Fibroblast of skin of left biceps (primary cell): Measurements from ENCODE around the gene CPT1B.
"Not testable (repeated sequence)": the region's sequence is repeated elsewhere in the genome, so short reads cannot be mapped to it uniquely, and the experiment has no call there.

ENCODE experiments used
- DNase-seq, 2 experiments: peaks; one replicate each; pipeline ENCODE4 v3.0.0-alpha.2; 2013; ENCODE audit warnings: low read depth in 2 of 2

CPT1B gene

DNA sequence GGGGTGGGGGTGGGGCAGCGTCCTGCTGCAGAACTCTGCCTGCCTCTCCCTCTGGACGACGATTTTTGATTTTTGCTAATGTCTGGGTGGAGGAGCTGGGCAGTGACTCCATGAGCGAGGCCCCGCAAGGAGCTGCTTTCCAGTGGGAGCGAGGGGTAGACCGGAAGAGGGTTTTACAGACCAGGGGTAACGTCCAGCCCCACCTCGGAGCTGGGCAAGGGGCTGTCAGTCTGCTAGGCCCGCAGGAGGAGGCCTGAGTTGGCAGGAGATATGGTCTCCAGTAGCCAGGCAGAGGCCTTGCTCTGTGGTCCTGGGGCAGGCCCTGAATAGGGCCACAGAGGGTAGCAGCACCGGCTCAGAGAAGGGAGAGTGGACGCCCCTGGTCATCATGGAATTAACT lies 31.4 kb upstream of the CPT1B start:
- no peak for DNase-seq

DNA sequence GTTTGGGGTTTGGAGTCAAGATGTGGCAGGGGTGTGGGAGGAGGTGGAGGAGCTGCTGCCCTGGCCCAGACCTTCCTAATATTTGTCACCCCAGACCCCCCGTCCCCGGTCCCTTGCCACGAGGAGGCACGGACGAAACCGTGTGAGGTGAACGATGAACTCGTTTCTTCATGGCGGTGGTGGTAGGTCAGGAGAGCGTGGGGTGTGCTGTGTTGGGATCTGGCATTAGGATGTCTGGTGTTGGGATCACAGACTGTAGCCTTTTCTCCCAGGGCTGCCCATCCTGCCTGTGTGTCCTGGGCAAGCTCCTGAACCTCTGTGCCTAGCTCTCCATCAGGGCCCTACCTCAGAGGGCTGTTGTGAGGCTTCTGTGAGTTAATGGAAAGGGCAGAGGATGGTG lies 30.8 kb upstream of the CPT1B start:
- DNase-seq = no peak

DNA sequence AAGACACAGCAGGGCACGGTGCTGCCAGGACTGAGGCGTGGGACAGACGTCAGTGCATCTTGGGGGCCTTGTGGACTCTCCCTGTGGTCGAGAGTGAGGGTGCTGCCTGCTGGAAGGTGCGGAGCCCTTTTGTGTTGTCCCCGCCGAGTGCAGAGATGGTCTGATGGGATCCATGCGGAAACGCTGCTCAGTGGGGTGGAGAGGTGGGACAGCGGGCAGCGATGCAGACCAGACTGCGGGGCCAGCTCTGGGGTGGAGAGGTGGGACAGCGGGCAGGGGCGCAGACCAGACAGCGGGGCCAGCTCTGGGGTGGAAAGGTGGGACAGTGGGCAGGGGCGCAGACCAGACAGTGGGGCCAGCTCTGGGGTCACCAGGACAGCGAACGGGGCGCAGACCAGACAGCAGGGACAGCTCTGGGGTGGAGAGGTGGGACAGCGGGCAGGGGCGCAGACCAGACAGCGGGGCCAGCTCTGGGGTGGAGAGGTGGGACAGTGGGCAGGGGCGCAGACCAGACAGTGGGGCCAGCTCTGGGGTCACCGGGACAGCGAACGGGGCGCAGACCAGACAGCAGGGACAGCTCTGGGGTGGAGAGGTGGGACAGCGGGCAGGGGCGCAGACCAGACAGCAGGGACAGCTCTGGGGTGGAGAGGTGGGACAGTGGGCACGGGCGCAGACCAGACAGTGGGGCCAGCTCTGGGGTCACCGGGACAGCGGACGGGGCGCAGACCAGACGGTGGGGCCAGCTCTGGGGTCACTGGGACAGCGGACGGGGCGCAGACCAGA lies 30.0 kb upstream of the CPT1B start:
- DNase-seq = not testable (repeated sequence)

DNA sequence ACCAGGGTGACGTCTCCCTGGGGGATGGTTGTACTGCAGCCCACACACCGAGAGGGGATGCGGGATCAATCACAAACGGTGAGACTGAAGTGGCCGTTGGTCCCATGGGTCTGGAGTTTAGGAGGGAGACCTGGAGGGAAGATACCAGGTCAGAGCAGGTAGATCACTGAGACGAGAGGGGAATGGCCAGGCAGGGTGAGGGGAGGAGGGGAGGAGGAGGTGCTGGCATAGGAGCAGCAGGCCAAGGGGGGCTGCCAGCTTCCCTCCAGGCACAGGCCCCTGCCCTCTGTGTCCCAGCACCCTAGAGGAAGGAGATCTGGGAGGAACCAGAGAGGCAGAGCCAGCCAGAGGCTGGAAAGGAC lies 29.4 kb upstream of the CPT1B start:
- DNase-seq = no peak

DNA sequence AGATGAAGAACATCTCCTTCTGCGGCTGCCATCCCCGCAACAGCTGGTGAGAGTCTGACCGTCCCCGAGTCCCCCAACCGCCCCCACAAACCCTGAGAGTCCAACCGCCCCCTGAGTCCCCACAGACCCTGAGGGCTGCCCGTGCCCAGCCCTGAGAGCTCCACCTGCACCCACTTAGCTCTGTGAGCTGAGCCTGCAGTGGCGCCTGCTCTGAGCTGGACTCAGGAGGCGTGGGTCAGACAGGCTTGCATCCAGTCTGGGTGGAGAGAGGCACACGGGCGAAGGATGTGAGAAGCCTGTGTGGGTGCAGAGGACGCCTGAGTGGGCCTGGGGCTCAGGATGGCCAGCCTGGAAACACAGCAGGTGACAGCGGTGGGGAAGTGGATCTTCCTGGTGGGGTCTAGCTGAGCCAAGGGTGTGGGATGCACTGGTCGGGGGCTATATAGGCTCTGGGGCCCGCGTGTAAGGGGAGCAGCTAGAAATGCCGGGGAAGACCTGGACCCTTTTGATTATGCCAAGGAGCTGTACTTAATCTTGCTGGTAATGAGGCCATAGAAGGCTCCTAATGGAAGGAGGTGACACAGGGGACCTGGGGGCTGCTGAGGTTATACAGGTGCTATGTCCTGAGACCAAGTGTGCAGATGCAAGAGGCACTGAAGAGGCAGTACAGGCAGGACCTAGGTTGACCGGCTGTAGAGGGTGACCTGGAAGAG lies 28.9 kb upstream of the CPT1B start:
- no peak for DNase-seq

DNA sequence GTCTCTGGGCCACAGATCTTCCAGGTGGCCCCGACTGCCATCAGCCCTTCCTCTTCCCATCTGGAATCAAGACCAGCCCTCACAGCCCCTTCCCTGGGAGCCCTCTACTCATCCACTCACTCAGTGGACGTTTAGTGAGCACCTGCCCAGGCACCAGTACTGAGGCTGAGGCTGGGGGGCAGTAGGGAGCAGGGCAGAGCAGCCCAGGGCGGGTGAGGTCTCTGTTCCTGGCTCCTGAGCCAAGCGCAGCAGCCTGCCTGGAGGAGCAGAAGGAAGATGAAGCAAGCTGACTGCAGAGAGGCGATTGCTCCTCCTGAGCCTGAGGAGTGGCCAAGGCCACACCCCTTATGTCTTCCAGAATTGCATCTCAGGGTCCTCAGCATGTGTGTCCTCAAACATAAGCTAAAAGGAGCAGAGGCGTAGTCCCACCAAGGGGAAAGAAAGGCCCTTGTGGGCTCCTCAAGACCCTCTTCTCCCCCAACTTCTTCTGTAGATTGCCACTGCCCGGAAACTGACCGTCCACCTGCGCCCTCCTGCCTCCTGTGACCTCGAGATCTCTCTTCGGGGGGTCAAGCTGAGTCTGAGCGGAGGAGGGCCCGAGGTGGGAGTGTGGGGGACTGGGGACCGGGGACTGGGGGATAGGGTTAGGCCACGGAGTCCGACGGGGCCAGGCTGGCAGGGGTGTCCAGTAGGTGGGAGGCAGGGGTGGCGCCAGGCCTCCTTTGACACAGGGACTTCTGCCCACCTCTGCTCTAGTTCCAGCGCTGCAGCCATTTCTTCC lies 28.1 kb upstream of the CPT1B start:
- no peak for DNase-seq

DNA sequence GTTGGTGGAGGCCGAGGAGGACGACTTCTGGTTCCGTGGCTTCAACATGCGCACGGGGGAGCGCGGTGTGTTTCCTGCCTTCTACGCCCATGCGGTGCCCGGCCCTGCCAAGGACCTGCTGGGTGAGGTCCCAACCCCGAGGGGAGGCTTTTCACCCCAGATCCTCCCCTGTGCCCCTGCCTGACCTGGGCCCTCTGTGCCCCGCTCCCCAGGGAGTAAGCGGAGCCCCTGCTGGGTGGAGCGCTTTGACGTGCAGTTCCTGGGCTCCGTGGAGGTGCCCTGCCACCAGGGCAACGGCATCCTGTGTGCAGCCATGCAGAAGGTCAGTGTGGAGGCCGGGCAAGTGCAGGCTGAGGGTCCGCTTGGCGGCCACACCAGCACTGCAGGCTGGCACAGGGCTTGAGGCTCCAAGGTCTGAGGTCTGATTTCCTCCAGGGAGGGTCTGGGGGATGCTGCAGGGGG lies 27.4 kb upstream of the CPT1B start:
- DNase-seq = no peak

DNA sequence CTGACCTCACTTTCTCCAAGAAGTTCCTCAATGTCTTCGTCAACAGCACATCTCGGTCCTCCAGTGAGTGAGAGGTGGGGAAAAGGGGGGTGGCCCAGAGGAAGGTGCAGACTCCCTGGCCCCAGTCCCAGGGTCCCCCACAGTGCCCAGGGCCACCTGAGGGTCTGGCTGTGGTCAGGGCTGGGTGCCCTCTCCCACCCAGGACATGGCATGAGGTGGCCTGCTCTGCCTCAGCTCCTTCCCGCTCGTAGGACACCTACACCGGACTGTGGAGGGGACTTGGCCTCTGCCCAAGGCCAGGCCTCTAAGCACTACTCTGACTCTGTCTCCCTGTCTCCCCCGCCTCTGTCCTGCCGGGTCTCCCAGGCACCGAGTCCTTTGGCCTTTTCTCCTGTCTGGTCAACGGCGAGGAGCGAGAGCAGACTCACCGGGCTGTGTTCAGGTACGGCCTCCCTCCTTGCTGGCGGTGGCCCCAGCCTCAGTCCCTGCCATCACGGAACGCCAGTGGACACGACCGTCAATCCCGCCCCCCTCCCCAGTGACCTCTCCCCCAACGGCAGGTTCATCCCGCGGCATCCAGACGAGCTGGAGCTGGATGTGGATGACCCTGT lies 26.9 kb upstream of the CPT1B start:
- no peak for DNase-seq

DNA sequence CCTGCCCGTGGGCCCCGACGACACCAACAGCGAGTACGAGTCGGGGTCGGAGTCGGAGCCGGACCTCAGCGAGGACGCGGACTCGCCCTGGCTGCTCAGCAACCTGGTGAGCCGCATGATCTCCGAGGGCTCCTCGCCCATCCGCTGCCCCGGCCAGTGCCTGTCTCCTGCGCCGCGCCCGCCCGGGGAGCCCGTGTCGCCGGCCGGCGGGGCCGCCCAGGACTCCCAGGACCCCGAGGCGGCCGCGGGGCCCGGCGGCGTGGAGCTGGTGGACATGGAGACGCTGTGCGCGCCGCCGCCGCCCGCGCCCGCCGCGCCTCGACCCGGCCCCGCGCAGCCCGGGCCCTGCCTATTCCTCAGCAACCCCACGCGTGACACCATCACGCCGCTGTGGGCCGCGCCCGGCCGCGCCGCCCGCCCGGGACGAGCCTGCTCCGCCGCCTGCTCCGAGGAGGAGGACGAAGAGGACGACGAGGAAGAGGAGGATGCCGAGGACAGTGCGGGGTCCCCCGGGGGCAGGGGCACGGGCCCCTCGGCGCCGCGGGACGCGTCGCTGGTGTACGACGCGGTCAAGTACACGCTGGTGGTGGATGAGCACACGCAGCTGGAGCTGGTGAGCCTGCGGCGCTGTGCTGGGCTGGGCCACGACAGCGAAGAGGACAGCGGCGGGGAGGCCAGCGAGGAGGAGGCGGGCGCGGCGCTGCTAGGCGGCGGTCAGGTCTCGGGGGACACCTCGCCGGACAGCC lies 26.2 kb upstream of the CPT1B start:
- DNase-seq = no peak

DNA sequence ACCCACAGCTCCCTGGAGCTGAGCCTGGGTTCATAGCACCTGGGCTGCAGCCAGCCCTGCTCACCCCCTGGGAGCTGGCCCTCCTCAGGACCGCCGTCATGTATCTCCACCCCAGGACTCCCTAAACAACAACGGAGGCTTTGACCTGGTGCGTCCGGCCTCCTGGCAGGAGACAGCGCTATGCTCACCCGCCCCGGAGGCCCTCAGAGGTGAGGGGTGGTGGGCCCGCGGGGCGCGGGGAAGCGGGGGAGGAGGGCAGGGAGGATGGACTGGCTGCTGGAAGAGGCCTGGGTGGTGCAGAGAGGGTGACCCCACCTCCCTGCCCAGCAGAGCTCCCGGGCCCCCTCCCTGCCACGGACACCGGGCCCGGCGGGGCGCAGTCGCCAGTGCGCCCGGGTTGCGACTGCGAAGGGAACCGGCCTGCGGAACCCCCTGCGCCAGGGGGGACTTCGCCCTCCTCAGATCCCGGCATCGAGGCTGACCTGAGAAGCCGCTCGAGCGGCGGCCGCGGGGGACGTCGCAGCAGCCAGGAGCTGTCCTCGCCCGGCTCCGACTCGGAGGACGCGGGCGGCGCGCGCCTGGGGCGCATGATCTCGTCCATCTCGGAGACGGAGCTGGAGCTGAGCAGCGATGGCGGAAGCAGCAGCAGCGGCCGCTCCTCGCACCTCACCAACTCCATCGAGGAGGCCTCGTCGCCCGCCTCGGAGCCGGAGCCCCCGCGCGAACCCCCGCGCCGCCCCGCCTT lies 25.5 kb upstream of the CPT1B start:
- DNase-seq = no peak

DNA sequence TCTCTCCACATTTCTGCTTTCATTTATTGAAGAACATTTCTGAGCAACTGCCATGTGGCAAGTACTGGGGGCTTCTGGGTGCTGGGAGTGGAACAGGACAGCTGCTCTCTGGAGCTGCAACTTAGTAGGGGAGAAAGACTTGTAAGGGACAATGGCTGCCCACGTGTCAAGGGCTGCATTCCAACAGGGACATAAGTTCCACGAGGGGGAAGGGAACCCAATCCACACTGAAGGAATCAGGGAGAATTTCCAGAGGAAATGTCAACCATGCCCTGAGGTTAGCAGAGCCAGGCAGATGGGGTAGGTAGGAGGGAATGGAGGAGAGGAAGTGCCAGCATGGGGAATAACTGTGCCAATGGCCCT lies 24.1 kb upstream of the CPT1B start:
- DNase-seq = no peak

DNA sequence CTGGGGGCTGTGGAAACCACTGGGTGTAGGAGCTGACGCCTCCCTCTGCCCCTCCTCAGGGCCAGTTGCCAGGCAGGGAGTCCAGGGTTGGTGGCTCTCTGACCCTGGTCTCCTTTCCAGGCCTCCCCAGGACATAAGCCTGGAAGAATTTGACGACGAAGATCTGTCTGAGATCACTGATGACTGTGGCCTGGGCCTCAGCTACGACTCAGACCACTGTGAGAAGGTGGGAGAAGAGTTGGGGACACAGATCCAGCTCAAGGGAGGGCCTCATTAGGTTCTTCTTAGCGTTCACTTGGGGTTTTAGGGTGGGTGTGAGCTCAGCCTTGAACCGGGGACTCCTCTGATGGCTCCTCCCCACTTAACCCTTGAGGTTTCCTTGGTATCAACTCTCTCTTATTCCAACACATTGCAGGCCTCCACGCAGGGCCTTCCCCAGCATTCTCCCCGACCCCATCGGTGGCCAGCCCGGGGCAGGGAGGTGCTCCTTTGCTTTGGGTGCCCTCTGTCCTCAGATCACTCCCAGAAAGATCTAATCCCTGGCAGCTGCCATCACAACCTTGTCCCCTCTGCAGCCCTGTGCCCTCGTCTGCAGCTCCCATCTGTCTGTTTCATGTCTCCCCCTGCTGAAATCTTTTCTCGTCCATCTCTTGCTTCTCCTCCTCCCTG lies 23.6 kb upstream of the CPT1B start:
- no peak for DNase-seq

DNA sequence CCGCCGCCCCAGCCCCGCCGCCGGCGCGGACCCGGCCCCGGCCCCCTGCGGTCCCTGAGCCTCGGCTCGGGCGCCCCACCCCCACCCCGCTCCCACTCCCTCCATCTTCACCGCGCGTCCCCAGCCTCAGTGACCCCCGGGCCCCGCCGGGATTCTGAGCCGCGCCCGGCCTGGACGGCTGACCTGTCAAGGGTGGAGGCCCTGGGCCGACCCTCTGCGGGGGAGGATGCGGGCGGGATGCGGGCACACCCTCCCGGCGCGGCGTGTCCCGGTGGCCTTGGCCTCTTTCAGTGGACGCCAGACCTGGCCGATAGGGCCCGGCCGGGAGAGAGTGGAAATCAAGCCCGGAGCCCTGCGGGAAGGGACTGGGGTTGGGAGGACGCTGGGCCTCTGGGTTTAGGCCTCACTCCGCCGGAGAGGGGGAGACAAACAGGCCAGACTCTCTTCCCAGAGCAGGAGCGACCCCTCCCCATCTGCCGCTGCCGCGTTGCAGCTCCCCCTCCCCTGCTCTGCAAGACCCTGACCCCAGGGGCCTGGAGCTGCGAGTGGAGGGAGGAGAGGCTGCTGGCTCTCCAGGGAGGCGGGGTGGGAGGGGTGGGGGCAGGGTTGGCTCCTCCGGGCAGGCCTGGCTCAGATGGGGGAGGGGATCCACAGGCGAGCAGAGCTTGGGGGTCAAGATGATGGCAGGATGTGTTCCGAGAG lies 22.9 kb upstream of the CPT1B start:
- no peak for DNase-seq

DNA sequence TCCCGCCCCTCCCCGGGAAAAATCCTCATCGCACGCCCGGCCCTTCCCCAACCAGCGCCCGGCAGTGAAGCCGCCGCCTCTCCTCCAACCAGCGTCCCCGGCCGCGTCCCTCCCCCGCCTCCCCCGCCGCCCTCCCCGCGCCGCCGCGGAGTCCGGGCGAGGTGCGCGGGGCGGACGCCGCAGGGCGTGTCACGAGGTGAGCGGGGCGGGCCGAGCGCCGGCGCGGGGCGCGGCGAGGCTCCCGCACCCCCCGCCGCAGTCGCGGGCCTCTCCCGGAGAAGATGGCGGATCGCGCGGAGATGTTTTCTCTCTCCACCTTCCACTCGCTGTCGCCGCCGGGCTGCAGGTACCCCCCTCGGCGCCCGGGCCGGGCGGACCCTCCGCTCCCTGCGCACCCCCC lies 22.3 kb upstream of the CPT1B start, which contains the start of gene MAPK8IP2:
Gene MAPK8IP2 (plus strand): TSS at position 256 of the 400 bp plus-strand sequence. CDS start 26 bp downstream, at position 282.
- DNase-seq = no peak

DNA sequence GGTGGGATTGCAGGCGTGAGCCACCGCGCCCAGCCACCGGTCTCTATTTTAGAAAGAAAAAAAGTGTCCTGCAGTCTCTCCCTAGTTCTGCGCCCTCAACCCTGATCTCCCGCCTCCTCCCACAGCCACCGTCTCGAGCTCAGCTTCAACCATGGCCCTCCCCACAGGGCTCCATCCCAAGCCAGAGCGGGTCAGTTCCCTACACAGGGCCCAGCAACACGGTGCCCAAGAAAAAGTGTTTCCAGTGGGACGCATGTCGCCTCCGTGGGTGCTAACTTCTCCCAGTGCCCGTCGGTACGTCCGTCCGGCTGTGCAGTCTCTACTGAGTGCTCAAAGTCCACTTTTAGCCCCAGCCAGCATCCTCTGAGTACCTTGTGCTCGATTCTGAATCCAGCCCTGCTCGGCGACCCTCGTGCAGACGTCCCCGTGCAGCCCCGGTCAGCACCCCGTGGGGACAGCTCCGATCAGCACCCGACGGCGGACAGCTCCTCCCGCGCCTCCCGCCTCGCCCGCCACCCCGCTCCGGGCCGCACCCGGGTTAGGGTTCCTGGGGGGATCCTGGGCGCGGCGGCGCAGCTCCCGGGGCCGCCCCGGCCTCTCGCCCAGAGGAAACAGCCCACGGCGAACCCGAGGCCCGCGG lies 21.7 kb upstream of the CPT1B start:
- DNase-seq = no peak

DNA sequence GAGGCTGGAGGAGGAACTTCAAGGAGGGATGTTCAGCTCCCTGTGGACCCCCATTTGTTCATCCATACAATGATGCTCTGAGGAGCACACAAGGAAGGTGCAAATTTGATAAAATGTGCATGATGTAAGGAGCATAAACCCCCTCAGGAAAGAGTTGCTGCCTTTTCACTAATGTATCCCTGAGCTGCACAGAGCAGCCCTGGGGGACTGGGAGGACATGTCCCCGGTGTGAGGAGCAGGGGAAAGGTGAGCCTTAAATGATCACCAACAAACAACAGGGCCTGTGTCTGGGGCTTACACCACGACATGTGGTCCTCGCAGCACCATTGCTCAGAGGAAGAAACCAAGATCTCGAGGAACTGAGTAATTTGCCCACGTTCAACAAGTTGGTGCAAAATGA lies 18.9 kb upstream of the CPT1B start:
- no peak for DNase-seq

DNA sequence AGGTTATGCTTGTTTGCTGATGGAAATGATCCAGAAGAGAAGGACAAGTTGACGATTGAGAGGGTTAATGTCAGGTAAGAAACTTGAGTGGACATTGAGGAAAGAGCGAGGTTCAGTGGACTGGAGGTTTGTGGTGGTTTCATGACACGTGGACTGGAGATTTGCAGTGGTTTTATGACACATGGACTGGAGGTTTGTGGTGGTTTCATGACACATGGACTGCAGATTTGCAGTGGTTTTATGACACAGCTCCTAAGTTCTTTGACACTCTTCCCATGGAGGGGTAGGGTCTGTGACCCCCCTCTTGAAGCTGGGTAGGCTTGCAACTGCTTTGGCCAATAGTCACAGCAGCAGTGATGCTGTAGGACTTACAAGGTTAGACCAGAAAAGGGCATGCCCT lies 17.0 kb upstream of the CPT1B start:
- no peak for DNase-seq

DNA sequence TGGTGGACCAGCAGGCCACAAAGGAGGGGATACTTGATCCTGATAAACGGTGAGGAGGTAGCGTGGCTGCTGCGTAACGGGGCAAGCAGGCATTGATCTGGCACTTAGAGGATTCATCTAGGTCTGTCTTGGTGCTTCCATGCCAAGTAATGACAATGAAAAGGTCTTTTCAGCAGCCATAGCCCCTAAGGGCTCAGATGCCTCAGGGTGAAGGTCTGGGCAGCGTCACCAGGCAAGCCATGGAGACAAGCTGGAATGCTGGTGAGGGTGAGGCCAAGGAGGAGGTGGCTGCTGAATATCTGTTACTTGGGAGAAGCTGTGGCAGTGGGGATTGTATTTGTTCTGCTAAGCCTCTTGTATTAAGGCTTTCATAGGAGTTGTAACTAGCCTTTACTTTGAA lies 9.2 kb upstream of the CPT1B start:
- no peak for DNase-seq

DNA sequence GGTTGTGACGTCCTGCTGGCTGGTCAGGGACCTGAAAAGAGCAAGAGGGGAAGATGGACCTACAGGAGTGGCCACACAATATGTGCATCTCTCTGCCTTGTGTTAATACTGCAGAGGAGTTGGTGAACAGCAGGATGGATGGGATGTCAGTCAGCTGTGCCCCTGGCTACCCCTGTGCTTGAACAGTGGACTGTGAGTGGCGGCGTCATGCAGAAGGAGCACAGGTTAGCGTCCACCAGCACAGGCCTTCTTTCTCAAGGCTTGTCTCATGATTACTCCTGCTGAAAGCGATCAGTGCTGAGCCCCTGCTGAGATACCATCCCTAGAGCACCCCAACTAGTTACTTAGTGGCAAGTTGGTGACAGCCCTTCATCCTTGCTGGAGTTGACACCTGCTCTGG lies 8.2 kb upstream of the CPT1B start:
- no peak for DNase-seq
